Mesothelial cell of epicardium (in vitro differentiated cells): ENCODE measurements around the gene GOLPH3. TPM values are rescaled to one million over a fixed set of nuclear protein-coding genes. Genes with fewer than 3 reads are reported as not detected.
"Not testable (repeated sequence)": the region's sequence is repeated elsewhere in the genome, so short reads cannot be mapped to it uniquely, and the experiment has no call there.

ENCODE experiments used
- DNase-seq, 2 experiments: peaks; one replicate each; pipeline ENCODE4 v3.0.0; 2021; ENCODE audit warnings: low spot score in 2 of 2; ENCODE audit not compliant: unreplicated experiment in 2 of 2
- H3K27ac Mint-ChIP-seq: 2 replicates; pipeline ENCODE4 v1.8.0; 2021; ENCODE audit warnings: mixed read lengths
- H3K27me3 Mint-ChIP-seq: 2 replicates; pipeline ENCODE4 v1.8.0; 2021; ENCODE audit warnings: low read depth, mixed read lengths
- H3K36me3 Mint-ChIP-seq: 2 replicates; pipeline ENCODE4 v1.8.0; 2021; ENCODE audit warnings: mixed read lengths
- H3K4me1 Mint-ChIP-seq: 2 replicates; pipeline ENCODE4 v1.8.0; 2021; ENCODE audit warnings: mixed read lengths
- H3K4me3 Mint-ChIP-seq: 2 replicates; pipeline ENCODE4 v1.8.0; 2021; ENCODE audit warnings: mild to moderate bottlenecking, moderate library complexity, mixed read lengths
- H3K9me3 Mint-ChIP-seq: 2 replicates; pipeline ENCODE4 v1.8.0; 2021; ENCODE audit warnings: mixed read lengths
- total RNA-seq: library from RNA; stranded (reverse); gene quantifications from 3 replicates; pipeline ENCODE4 v1.2.1, GENCODE V29; 2021
- TF ChIP-seq, protein P1 (sequence below): fragments of 200-600 bp; sonication (generic); IDR thresholded peaks from one replicate; pipeline ENCODE4 v1.5.0; 2021; ENCODE audit warnings: antibody characterized with exemption; ENCODE audit not compliant: unreplicated experiment

The GOLPH3 gene
- total RNA-seq, 1 donor from 2014 or later, result 73.7 TPM

DNA sequence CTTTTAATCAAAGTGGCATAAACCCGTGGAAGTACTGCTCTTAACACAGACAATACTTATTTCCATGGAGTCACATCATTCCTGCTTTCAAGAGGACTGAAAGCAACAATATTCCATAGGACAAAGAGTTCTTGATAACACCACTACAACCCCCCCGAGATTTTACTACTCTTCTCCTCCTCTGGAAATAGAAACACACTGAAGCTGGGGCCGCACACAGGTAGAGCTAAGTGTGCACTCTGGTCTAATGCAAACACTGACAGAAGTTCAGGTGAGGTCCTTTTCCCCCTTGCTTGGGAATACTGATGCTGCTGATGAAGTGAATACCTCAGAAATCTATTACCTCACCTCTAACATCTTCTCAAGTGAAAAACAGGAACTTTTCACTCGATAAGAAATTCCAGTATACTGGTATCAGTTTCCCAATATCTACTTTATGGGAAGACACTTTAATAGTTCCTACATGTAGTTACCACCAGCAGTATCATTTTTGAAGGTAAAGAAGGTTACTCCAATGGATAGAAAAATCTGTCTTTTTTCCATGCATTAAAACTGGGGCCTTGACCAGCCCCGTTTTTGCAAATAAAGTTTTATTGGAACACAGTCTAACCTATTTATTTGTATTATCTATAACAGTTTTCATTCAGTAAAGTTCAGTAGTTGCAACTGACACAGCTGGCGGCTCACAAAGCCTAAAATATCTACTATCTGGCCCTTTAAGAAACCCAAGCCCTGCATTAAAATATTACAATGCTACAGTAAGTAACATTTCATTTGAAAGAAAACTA, 50.0 kb downstream of the GOLPH3 start:
- Mint-ChIP-seq H3K4me1 (no peaks in the 10 kb centered on the region), H3K27ac (no peak overlapping the region), H3K4me3 (no peak overlapping the region), H3K27me3 (no peaks in the 10 kb centered on the region), H3K9me3 (no peaks in the 10 kb centered on the region), H3K36me3 (peaks cover 31% of the 10 kb centered on the region)
- no peak for DNase-seq
- TF ChIP-seq, protein P1, sequence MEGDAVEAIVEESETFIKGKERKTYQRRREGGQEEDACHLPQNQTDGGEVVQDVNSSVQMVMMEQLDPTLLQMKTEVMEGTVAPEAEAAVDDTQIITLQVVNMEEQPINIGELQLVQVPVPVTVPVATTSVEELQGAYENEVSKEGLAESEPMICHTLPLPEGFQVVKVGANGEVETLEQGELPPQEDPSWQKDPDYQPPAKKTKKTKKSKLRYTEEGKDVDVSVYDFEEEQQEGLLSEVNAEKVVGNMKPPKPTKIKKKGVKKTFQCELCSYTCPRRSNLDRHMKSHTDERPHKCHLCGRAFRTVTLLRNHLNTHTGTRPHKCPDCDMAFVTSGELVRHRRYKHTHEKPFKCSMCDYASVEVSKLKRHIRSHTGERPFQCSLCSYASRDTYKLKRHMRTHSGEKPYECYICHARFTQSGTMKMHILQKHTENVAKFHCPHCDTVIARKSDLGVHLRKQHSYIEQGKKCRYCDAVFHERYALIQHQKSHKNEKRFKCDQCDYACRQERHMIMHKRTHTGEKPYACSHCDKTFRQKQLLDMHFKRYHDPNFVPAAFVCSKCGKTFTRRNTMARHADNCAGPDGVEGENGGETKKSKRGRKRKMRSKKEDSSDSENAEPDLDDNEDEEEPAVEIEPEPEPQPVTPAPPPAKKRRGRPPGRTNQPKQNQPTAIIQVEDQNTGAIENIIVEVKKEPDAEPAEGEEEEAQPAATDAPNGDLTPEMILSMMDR, result no peak

DNA sequence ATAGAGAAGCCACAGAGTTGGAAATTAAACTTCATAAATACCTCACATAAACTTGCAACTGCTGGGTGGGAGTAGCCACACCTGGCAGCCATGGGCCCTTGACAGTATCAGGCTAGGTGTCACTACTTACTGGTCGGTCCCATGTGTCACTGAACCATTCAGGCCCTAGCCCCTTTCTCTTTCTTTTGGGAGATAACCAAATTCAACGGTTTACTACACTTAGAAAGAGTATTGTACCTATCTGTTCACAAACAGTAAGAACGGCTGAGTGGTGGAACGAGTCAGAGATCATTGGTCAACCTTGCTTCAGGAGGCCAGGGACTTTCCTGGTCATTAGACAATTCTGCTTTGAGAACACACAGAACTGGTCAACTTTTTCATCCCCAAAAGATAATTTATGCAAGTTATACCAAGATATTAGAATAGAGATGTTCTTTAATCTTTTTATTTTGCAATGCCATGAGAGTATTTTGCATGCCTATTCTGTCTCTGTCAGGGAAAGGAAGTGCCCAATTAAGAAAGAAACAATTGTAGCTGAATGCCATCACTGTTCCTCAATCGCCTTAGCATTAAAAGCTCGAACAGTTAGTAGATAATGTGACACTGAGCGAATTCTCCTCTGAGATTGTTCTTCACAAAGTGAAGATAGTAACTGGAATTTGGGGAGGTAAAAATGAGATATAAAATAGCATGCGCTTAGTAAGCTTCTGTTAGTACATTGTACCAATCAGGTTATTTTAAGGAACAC, 50.9 kb downstream of the GOLPH3 start:
- H3K36me3 Mint-ChIP-seq, result peaks cover 29% of the 10 kb centered on the region
- H3K27me3 Mint-ChIP-seq, result no peaks in the 10 kb centered on the region
- TF ChIP-seq, protein P1, result no peak
- no peaks in the 10 kb centered on the region for H3K4me1 Mint-ChIP-seq
- no peak overlapping the region for H3K4me3 Mint-ChIP-seq
- no peaks in the 10 kb centered on the region for H3K9me3 Mint-ChIP-seq
- no peak for DNase-seq
- no peak overlapping the region for H3K27ac Mint-ChIP-seq

DNA sequence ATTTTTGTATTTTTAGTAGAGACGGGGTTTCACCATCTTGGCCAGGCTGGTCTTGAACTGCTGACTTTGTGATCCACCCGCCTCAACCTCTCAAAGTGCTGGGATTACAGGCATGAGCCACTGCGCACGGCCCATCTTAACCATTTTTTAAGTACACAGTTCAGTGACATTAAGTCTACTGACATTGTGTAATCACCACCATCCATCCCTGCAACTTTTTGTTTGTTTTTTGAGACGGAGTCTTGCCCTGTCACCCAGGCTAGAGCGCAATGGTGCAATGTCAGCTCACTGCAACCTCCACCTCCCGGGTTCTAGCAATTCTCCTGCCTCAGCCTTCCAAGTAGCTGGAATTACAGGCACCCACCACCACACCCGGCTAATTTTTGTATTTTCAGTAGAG, 55.2 kb downstream of the GOLPH3 start:
- H3K27me3 Mint-ChIP-seq, H3K4me1 Mint-ChIP-seq, DNase-seq, H3K27ac Mint-ChIP-seq, H3K4me3 Mint-ChIP-seq, H3K9me3 Mint-ChIP-seq: not testable (repeated sequence)
- peaks cover 28% of the 10 kb centered on the region for H3K36me3 Mint-ChIP-seq

DNA sequence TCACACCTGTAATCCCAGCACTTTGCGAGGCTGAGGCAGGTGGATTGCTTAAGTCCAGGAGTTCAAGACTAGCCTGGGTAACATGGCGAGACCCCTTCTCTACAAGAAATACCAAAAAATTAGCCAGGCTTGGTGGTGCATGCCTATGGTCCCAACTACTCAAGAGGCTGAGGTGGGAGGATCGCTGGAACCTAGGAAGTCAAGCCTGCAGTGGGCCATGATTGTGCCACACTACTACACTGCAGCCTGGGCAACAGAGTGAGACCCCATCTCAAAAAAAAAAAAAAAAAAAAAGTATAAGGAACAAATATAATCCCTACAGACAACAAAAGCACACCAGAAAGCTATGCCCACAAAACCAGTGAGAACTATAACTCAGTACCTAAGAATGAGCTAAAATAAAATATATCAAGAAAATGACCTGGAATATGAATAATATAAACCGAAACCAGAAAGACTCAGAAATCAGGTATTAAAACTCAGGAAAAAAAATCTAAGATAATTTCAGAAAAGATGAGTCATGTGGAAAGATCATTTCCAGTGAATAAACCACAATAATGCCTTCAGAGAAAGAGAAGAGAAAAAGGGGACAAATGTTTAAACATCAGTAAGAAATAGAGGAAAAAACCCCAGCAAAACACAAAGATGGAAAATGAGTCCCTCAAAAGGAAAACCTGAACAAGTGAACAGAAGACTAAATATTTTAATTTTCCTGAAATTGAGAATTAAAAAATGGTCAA, 57.4 kb downstream of the GOLPH3 start:
- Mint-ChIP-seq H3K27me3 (no peaks in the 10 kb centered on the region), H3K4me1 (no peaks in the 10 kb centered on the region), H3K27ac (peak overlapping the region; percentile 2), H3K4me3 (no peak overlapping the region), H3K9me3 (no peaks in the 10 kb centered on the region), H3K36me3 (peaks cover 33% of the 10 kb centered on the region)
- TF ChIP-seq, protein P1, result no peak
- DNase-seq, result no peak

DNA sequence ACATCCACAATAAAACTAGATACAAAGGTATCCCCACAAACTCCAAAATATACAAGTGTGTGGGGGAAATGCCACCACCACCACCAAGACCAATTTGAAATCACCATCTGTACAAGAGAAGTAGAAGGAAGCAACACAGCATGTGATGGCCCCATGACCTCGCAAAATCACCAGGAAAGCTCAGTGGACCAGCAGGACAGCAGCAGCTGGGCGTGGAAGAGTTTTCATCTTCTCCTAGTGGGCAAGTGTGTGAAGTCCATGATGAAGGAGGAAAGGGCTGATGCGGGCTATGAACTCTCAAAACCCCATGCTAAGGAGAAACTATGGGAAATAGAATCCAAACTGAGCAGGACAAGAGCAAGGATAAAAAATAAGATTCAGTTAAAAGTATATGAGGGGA, 58.1 kb downstream of the GOLPH3 start:
- Mint-ChIP-seq H3K27me3 (no peaks in the 10 kb centered on the region), H3K36me3 (peaks cover 33% of the 10 kb centered on the region), H3K4me3 (no peak overlapping the region), H3K9me3 (no peaks in the 10 kb centered on the region), H3K4me1 (no peaks in the 10 kb centered on the region), H3K27ac (peak overlapping the region; percentile 33)
- TF ChIP-seq, protein P1, result no peak
- DNase-seq, result no peak
